ENCODE results near the gene GALNT9. TPM values are rescaled to one million over a fixed set of nuclear protein-coding genes. Genes with fewer than 3 reads are reported as not detected.

Gene GALNT9
- total and polyA plus RNA-seq, 10 donors = 0.20 to 2.4 (median 0.84) TPM

GRCh38 chr12:132201391-132202120 lies 127.8 kb downstream of the GALNT9 start:
- no peak for DNase-seq
- Histone ChIP-seq H3K27me3 (replicated peaks in 1 of 7) (peaks cover 0 to 88% (median 30%) of the 10 kb centered on the region in 7 donors), H3K27ac (no peak overlapping the region), H3K9me3 (no peaks in the 10 kb centered on the region), H3K36me3 (no peaks in the 10 kb centered on the region), H3K4me3 (no peak overlapping the region), H3K4me1 (peaks cover 0 to 17% (median 10%) of the 10 kb centered on the region in 6 donors)
- WGBS, 5 donors = 86 to 92% (median 91%) methylated on average over 18 to 23 of the region's 23 CpGs
- intact Hi-C loops (cut with DNase I; ENCODE audit: low total_unique reads) = no loop called here
- no peak for TF ChIP-seq CTCF (IDR thresholded peaks at IDR 0.05 in 8 of 11, conservative IDR thresholded peaks at IDR 0.05 in 3 of 11)
- no peak for TF ChIP-seq POLR2A (IDR thresholded peaks at IDR 0.05)

DNA sequence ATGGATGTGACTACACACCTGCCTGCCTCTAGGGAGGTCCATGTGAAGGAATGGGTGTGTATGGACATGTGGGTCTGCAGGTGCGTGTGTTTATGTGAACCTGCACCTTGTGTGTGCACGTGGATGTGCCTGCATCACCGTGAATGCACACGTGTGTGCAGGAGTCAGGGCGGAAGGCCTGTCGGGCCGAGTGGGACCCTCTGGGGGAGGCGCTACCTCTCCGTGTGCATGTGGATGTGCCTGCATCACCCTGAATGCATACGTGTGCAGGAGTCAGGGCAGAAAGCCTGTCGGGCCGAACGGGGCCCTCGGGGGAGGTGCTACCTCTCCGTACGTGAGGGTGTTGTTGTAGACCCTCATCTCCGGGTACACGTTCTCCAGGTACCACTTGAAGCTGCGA lies 128.6 kb downstream of the GALNT9 start:
- no peak overlapping the region for H3K27ac ChIP-seq
- no peaks in the 10 kb centered on the region for H3K36me3 ChIP-seq
- WGBS, 5 donors = 85 to 91% (median 88%) methylated on average over 9 to 19 of the region's 19 CpGs
- H3K27me3 ChIP-seq (replicated peaks in 1 of 7) = peaks cover 0 to 88% (median 25%) of the 10 kb centered on the region in 7 donors
- DNase-seq = no peak
- no peak overlapping the region for H3K4me3 ChIP-seq
- H3K4me1 ChIP-seq = peaks cover 0 to 14% (median 9%) of the 10 kb centered on the region in 6 donors
- no peak for TF ChIP-seq POLR2AphosphoS5 (IDR thresholded peaks at IDR 0.05)
- TF ChIP-seq CTCF (IDR thresholded peaks at IDR 0.05 in 8 of 11, conservative IDR thresholded peaks at IDR 0.05 in 3 of 11) = no peak
- TF ChIP-seq POLR2A (IDR thresholded peaks at IDR 0.05) = no peak
- intact Hi-C loops (cut with DNase I; ENCODE audit: low total_unique reads) = no loop called here
- no peaks in the 10 kb centered on the region for H3K9me3 ChIP-seq

DNA sequence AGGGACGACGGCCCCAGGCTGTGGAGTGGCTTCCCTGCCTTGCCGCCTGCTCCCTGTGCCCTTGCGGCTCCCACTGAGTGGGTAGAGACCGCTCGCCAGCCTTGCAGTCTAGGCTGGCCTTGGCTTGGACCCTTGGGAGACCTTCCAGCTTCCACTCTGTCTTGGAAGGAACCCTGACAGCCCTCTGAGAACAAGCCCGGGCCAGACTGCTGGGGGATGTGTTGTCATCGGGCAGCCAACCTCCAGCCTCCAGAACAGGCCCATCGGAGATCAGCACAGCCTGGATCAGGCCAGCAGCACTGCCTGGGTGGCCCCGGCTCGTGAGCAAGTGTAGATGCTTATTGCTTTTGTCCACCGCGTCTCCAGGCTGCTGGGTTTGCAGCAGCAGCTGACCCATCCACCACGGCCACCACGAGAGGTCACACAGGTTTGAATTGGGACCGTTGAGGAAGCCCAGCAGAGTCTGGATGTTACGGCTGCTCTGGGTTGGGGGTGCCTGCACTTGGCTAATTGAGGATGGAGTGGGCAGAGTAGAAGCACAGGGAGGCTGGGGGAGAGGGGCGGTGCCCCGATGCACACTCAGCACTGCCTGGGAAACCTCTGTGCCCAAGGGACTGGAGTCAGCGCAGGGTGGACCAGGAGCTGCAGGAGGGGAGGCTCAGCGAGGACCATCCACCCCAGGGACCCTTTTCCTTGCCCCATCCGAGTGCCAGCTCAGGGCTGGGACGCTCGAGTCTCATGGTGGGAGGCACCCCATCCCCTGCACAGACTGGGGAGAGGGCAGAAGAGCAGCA lies 129.7 kb downstream of the GALNT9 start:
- intact Hi-C loops (cut with DNase I; ENCODE audit: low total_unique reads) = no loop called here
- Histone ChIP-seq H3K4me1 (peaks cover 0 to 4% (median 0%) of the 10 kb centered on the region in 6 donors), H3K27ac (no peak overlapping the region), H3K27me3 (replicated peaks in 1 of 7) (peaks cover 0 to 84% (median 14%) of the 10 kb centered on the region in 7 donors), H3K9me3 (peaks cover 0 to under 1% (median 0%) of the 10 kb centered on the region in 8 donors), H3K36me3 (no peaks in the 10 kb centered on the region), H3K4me3 (no peak overlapping the region)
- no peak for DNase-seq
- WGBS, 5 donors = 78 to 92% (median 82%) methylated on average over 7 to 24 of the region's 24 CpGs
- no peak for TF ChIP-seq CTCF (IDR thresholded peaks at IDR 0.05 in 8 of 11, conservative IDR thresholded peaks at IDR 0.05 in 3 of 11)

DNA sequence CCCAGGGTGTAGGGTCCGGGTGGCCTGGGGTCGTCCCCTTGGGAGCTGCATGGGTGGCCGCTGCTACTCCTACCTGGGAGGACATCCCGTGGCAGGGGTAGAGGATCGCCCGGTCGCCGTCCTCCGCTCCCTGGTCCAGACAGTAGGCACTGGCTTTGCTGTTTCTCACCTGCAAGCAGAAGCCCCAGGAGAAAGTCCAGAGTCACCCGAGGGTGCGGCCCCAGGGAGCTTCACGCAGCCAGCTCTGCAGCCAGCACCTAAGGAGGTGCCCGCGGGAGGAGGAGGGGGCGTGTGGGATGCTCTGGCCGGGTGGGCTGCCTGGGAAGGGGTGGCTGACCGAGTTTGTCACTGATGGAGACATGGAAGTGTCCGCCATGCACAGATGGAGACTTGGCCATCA lies 130.3 kb downstream of the GALNT9 start:
- Histone ChIP-seq H3K4me3 (no peak overlapping the region), H3K9me3 (peaks cover 0 to 7% (median 5%) of the 10 kb centered on the region in 8 donors), H3K27me3 (replicated peaks in 1 of 7) (peaks cover 0 to 78% (median 13%) of the 10 kb centered on the region in 7 donors), H3K4me1 (no peaks in the 10 kb centered on the region), H3K36me3 (no peaks in the 10 kb centered on the region), H3K27ac (no peak overlapping the region)
- 66 to 84% (median 83%) methylated on average over 9 to 18 of the region's 18 CpGs for WGBS, 5 donors
- TF ChIP-seq POLR2A (IDR thresholded peaks at IDR 0.05) (no peak), POLR2AphosphoS5 (IDR thresholded peaks at IDR 0.05) (no peak), CTCF (IDR thresholded peaks at IDR 0.05 in 8 of 11, conservative IDR thresholded peaks at IDR 0.05 in 3 of 11) (no peak)
- intact Hi-C loops (cut with DNase I; ENCODE audit: low total_unique reads) = no loop called here
- no peak for DNase-seq
